HepG2 (cell line): ENCODE measurements around the gene ABCC10. TPM values are rescaled to one million over a fixed set of nuclear protein-coding genes. Genes with fewer than 3 reads are reported as not detected.

Experiments used
- ATF7 ChIP-seq, 2 experiments: fragments of 450-650 bp in 1 of 2; sonication (generic) in 1 of 2; formaldehyde crosslinking in 1 of 2; IDR thresholded peaks; 2 replicates each; pipeline versions ENCODE4 v1.4.0 to v1.6.1; 2016 to 2020; ENCODE audit warnings: antibody characterized with exemption in 1 of 2, mild to moderate bottlenecking in 1 of 2, missing genetic modification reagents in 1 of 2
- ATF7-NPFF ChIP-seq: sonication (generic); formaldehyde crosslinking; IDR thresholded peaks from 2 replicates; pipeline ENCODE4 v1.8.1; 2023; ENCODE audit warnings: mild to moderate bottlenecking, low read depth, missing genetic modification reagents, moderate library complexity
- CEBPG ChIP-seq: IDR thresholded peaks from 2 replicates; pipeline ENCODE4 v1.6.1; 2016
- ELF1 ChIP-seq: sonication (generic); formaldehyde crosslinking; IDR thresholded peaks from 2 replicates; pipeline ENCODE4 v1.4.0; 2020; ENCODE audit warnings: missing genetic modification reagents
- HDAC2 ChIP-seq: sonication (generic); formaldehyde crosslinking; IDR thresholded peaks from 2 replicates; pipeline ENCODE4 v1.4.0; 2020; ENCODE audit warnings: missing genetic modification reagents
- HNRNPL ChIP-seq: fragments of 200-400 bp; formaldehyde crosslinking; IDR thresholded peaks from 2 replicates; pipeline ENCODE4 v1.6.1; 2017; ENCODE audit warnings: mild to moderate bottlenecking, low read depth, low read length
- HOXA7 ChIP-seq: sonication (generic); formaldehyde crosslinking; IDR thresholded peaks from 2 replicates; pipeline ENCODE4 v1.8.1; 2022; ENCODE audit warnings: mild to moderate bottlenecking, missing genetic modification reagents, moderate library complexity
- IRF2 ChIP-seq: IDR thresholded peaks from 2 replicates; pipeline ENCODE4 v1.6.1; 2018; ENCODE audit warnings: missing genetic modification reagents, missing compliant biosample characterization
- KDM3A ChIP-seq: IDR thresholded peaks from 2 replicates; pipeline ENCODE4 v1.6.1; 2018; ENCODE audit warnings: low read depth, missing compliant biosample characterization
- KDM4B ChIP-seq: sonication (generic); formaldehyde crosslinking; IDR thresholded peaks from 2 replicates; pipeline ENCODE4 v1.4.0; 2020; ENCODE audit warnings: missing genetic modification reagents
- KLF11 ChIP-seq: IDR thresholded peaks from 2 replicates; pipeline ENCODE4 v1.6.1; 2016; ENCODE audit warnings: missing compliant biosample characterization
- NCOR1 ChIP-seq: fragments of 200-600 bp; sonication (generic); IDR thresholded peaks from 2 replicates; pipeline ENCODE4 v1.7.0; 2017; ENCODE audit warnings: antibody characterized with exemption, low read length, borderline replicate concordance
- NR2F2 ChIP-seq: IDR thresholded peaks from 2 replicates; pipeline ENCODE4 v1.6.1; 2012; ENCODE audit warnings: low read depth, inconsistent platforms, borderline replicate concordance
- NR2F6 ChIP-seq, 2 experiments: IDR thresholded peaks; 2 replicates each; pipeline ENCODE4 v1.6.1; 2016; ENCODE audit warnings: antibody characterized with exemption in 1 of 2, mild to moderate bottlenecking in 1 of 2
- SIX1 ChIP-seq: sonication (generic); formaldehyde crosslinking; IDR thresholded peaks from 2 replicates; pipeline ENCODE4 v1.4.0; 2020; ENCODE audit warnings: missing genetic modification reagents, borderline replicate concordance
- SOX5 ChIP-seq: IDR thresholded peaks from 2 replicates; pipeline ENCODE4 v1.6.1; 2016; ENCODE audit warnings: borderline replicate concordance
- STAG1 ChIP-seq: sonication (generic); formaldehyde crosslinking; IDR thresholded peaks from 2 replicates; pipeline ENCODE4 v1.4.0; 2020; ENCODE audit warnings: missing genetic modification reagents
- TBX2 ChIP-seq: sonication (generic); formaldehyde crosslinking; IDR thresholded peaks from 2 replicates; pipeline ENCODE4 v1.5.0; 2020; ENCODE audit warnings: missing genetic modification reagents, mild to moderate bottlenecking, borderline replicate concordance
- ZBTB1 ChIP-seq: sonication (generic); formaldehyde crosslinking; IDR thresholded peaks from 2 replicates; pipeline ENCODE4 v1.4.0; 2020; ENCODE audit warnings: missing genetic modification reagents, borderline replicate concordance
- ZBTB10 ChIP-seq: sonication (generic); formaldehyde crosslinking; IDR thresholded peaks from 2 replicates; pipeline ENCODE4 v1.4.0; 2020; ENCODE audit warnings: missing genetic modification reagents, borderline replicate concordance
- ZKSCAN1 ChIP-seq: fragments of 150-350 bp; IDR thresholded peaks from 2 replicates; pipeline ENCODE4 v1.6.1; 2014; ENCODE audit warnings: low read length
- ZKSCAN8 ChIP-seq: IDR thresholded peaks from 2 replicates; pipeline ENCODE4 v1.6.1; 2016; ENCODE audit warnings: borderline replicate concordance, missing genetic modification reagents, missing compliant biosample characterization
- ZMYM2 ChIP-seq: sonication (generic); formaldehyde crosslinking; IDR thresholded peaks from 2 replicates; pipeline ENCODE4 v1.8.0; 2022; ENCODE audit warnings: mild to moderate bottlenecking, missing genetic modification reagents
- ZNF138 ChIP-seq: sonication (generic); formaldehyde crosslinking; IDR thresholded peaks from 2 replicates; pipeline ENCODE4 v1.5.0; 2020; ENCODE audit warnings: mild to moderate bottlenecking, low read depth, missing genetic modification reagents
- ZNF205 ChIP-seq: IDR thresholded peaks from 2 replicates; pipeline ENCODE4 v1.6.1; 2018; ENCODE audit warnings: missing biosample characterization, missing genetic modification reagents
- ZNF431 ChIP-seq: sonication (generic); formaldehyde crosslinking; IDR thresholded peaks from 2 replicates; pipeline ENCODE4 v1.9.0; 2022; ENCODE audit warnings: missing genetic modification reagents, low read depth, mild to moderate bottlenecking, borderline replicate concordance
- ZNF747 ChIP-seq: sonication (generic); formaldehyde crosslinking; IDR thresholded peaks from 2 replicates; pipeline ENCODE4 v1.8.1; 2023; ENCODE audit warnings: missing genetic modification reagents, mild to moderate bottlenecking, borderline replicate concordance
- polyA plus RNA-seq, 8 experiments: library from polyadenylated mRNA; depleted of rRNA in 3 of 8; stranded (reverse) in 7 of 8; unstranded in 1 of 8; fragments of >200 nt; fragmentation: Illumina TruSeq in 4 of 8; extraction: Trizol in 4 of 8; gene quantifications; 2 replicates each; pipeline versions ENCODE4 v1.2.1 to v1.2.3, GENCODE V29; 2011 to 2016; ENCODE audit warnings: low read depth in 4 of 8, missing spikeins in 1 of 8, mixed read lengths in 1 of 8; ENCODE audit not compliant: insufficient read depth in 1 of 8
- total RNA-seq, 5 experiments: library from RNA; depleted of rRNA; stranded (reverse); fragments of >200 nt; fragmentation: Illumina TruSeq; extraction: Trizol; gene quantifications; 2 replicates each; pipeline ENCODE4 v1.2.3, GENCODE V29; 2016; ENCODE audit warnings: low read depth in 1 of 5
- TF ChIP-seq, protein P1 (sequence below): IDR thresholded peaks from 2 replicates; pipeline ENCODE4 v1.6.1; 2016; ENCODE audit warnings: mild to moderate bottlenecking, missing biosample characterization, missing genetic modification reagents
- TF ChIP-seq, protein P2 (sequence below): sonication (generic); formaldehyde crosslinking; IDR thresholded peaks from 2 replicates; pipeline ENCODE4 v1.5.0; 2020; ENCODE audit warnings: mild to moderate bottlenecking, missing genetic modification reagents

ABCC10 gene
- total and polyA plus RNA-seq, 2 of the 13 experiments (the other 11 are each of a cell fraction or from before 2014, with no cell fraction given) = 16.0 to 24.3 TPM

DNA sequence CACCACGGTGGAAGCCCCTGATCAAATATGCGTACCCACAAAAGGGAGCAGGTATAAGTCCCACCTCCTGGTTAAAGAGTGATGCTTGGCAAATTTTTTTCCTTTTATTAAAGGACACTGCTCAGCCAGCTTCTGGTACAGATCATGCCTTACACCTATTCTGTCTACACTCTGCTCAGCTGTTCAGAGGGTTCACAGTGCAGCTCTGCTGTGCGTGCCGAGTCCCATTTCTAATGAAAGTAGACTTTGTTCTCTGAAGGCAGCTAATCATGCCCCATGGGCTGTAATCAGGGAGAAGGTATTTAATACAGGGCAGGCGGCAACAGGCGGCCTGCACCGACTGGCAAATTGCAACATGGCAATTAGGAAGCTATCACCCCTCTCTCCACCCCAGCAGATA, 66.5 kb downstream of the ABCC10 start (continued):
- TF ChIP-seq ZNF431 (CRISPR knock-in tag) (0 out of 2 replicates have a peak, but pooled peaks have one; percentile 30), SIX1 (CRISPR knock-in tag) (no peak), TBX2 (CRISPR knock-in tag) (peak; percentile 63; the same call in 1 of the 2 replicates), ZBTB10 (CRISPR knock-in tag) (no peak), ATF7 (IDR thresholded peaks at IDR 0.05) (no peak), ATF7 (CRISPR knock-in tag; IDR thresholded peaks at IDR 0.05) (0 out of 2 replicates have a peak, but pooled peaks have one; percentile 56), IRF2 (CRISPR knock-in tag) (0 out of 2 replicates have a peak, but pooled peaks have one; percentile 48), ZNF205 (0 out of 2 replicates have a peak, but pooled peaks have one; percentile 37), HOXA7 (CRISPR knock-in tag) (no peak), NR2F6 (IDR thresholded peaks at IDR 0.05) (no peak; the same call in 1 of the 2 replicates), NR2F6 (CRISPR knock-in tag; IDR thresholded peaks at IDR 0.05) (peak; percentile 39; the same call in 1 of the 2 replicates), ZNF747 (CRISPR knock-in tag) (no peak), ZKSCAN8 (CRISPR knock-in tag) (peak; percentile 52; the same call in 1 of the 2 replicates), ZKSCAN1 (no peak), NCOR1 (peak; percentile 90), ELF1 (CRISPR knock-in tag) (no peak), NR2F2 (0 out of 2 replicates have a peak, but pooled peaks have one; percentile 14), STAG1 (CRISPR knock-in tag) (peak; percentile 6; the same call in 1 of the 2 replicates), CEBPG (CRISPR knock-in tag) (peak; percentile 62), KDM3A (CRISPR knock-in tag) (peak; percentile 54; the same call in 1 of the 2 replicates), HDAC2 (CRISPR knock-in tag) (peak; percentile 63), ZMYM2 (CRISPR knock-in tag) (no peak), SOX5 (CRISPR knock-in tag) (peak; percentile 55; the same call in 1 of the 2 replicates), ATF7-NPFF (CRISPR knock-in tag) (no peak), KLF11 (no peak), HNRNPL (0 out of 2 replicates have a peak, but pooled peaks have one; percentile 33), ZBTB1 (CRISPR knock-in tag) (no peak), KDM4B (CRISPR knock-in tag) (no peak), ZNF138 (CRISPR knock-in tag) (no peak)
- TF ChIP-seq, protein P1, sequence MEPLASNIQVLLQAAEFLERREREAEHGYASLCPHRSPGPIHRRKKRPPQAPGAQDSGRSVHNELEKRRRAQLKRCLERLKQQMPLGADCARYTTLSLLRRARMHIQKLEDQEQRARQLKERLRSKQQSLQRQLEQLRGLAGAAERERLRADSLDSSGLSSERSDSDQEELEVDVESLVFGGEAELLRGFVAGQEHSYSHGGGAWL (CRISPR knock-in tag) = 0 out of 2 replicates have a peak, but pooled peaks have one; percentile 34
- TF ChIP-seq, protein P2, sequence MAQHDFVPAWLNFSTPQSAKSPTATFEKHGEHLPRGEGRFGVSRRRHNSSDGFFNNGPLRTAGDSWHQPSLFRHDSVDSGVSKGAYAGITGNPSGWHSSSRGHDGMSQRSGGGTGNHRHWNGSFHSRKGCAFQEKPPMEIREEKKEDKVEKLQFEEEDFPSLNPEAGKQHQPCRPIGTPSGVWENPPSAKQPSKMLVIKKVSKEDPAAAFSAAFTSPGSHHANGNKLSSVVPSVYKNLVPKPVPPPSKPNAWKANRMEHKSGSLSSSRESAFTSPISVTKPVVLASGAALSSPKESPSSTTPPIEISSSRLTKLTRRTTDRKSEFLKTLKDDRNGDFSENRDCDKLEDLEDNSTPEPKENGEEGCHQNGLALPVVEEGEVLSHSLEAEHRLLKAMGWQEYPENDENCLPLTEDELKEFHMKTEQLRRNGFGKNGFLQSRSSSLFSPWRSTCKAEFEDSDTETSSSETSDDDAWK (CRISPR knock-in tag) = no peak
